ENCODE results near the gene RHNO1.

GRCh38 chr12:2902272-2902880 lies 25.4 kb downstream of the RHNO1 start:
- TF ChIP-seq CTCF (IDR thresholded peaks at IDR 0.05) (no peak), POLR2A (IDR thresholded peaks at IDR 0.05) (no peak)
